Measurements from ENCODE around the gene TADA2A.
A peak's percentile ranks its signal among the peaks of the same experiment; 100 is the strongest.
"Not testable (repeated sequence)": the region's sequence is repeated elsewhere in the genome, so short reads cannot be mapped to it uniquely, and the experiment has no call there.

TADA2A gene

GRCh38 chr17:37425268-37425667 lies 18.6 kb downstream of the TADA2A start:
- H3K4me3 ChIP-seq (ENCODE audit: low read length), result no peak overlapping the region
- TF ChIP-seq CTCF (conservative IDR thresholded peaks at IDR 0.05; ENCODE audit: low read depth, low read length), result no peak
- DNase-seq (ENCODE audit: low read depth), result no peak

GRCh38 chr17:37429039-37429438 lies 22.4 kb downstream of the TADA2A start:
- TF ChIP-seq CTCF (conservative IDR thresholded peaks at IDR 0.05; ENCODE audit: low read depth, low read length), result no peak
- no peak for DNase-seq (ENCODE audit: low read depth)
- H3K4me3 ChIP-seq (ENCODE audit: low read length), result no peak overlapping the region

GRCh38 chr17:37429453-37429852 lies 22.8 kb downstream of the TADA2A start:
- H3K4me3 ChIP-seq (ENCODE audit: low read length), result no peak overlapping the region
- no peak for DNase-seq (ENCODE audit: low read depth)
- no peak for TF ChIP-seq CTCF (conservative IDR thresholded peaks at IDR 0.05; ENCODE audit: low read depth, low read length)

- no peak for DNase-seq (ENCODE audit: low read depth)
- no peak overlapping the region for H3K4me3 ChIP-seq (ENCODE audit: low read length)
- no peak for TF ChIP-seq CTCF (conservative IDR thresholded peaks at IDR 0.05; ENCODE audit: low read depth, low read length)
Observed at GRCh38 chr17:37430051-37430627, 23.5 kb downstream of the TADA2A start.

GRCh38 chr17:37432671-37433070 lies 26.0 kb downstream of the TADA2A start:
- TF ChIP-seq CTCF (conservative IDR thresholded peaks at IDR 0.05; ENCODE audit: low read depth, low read length), result no peak
- no peak for DNase-seq (ENCODE audit: low read depth)

GRCh38 chr17:37438141-37438540 lies 31.5 kb downstream of the TADA2A start:
- no peak overlapping the region for H3K4me3 ChIP-seq (ENCODE audit: low read length)
- peak; percentile 28 for TF ChIP-seq CTCF (conservative IDR thresholded peaks at IDR 0.05; ENCODE audit: low read depth, low read length)
- DNase-seq (ENCODE audit: low read depth), result no peak

More at GRCh38 chr17:37432671-37433070, 26.0 kb downstream of the TADA2A start:
- no peak overlapping the region for H3K4me3 ChIP-seq (ENCODE audit: low read length)

- H3K4me3 ChIP-seq (ENCODE audit: low read length), result no peak overlapping the region
- DNase-seq (ENCODE audit: low read depth), result no peak
- no peak for TF ChIP-seq CTCF (conservative IDR thresholded peaks at IDR 0.05; ENCODE audit: low read depth, low read length)
Observed at GRCh38 chr17:37440424-37440823, 33.7 kb downstream of the TADA2A start.

- DNase-seq (ENCODE audit: low read depth); H3K4me3 ChIP-seq (ENCODE audit: low read length): not testable (repeated sequence)
Observed at GRCh38 chr17:37441369-37442014, 34.8 kb downstream of the TADA2A start.

Measured in retinal pigment epithelial cell (primary cell).